GM12878 (cell line): ENCODE results near the gene SLC8B1. TPM values are rescaled to one million over a fixed set of nuclear protein-coding genes. Genes with fewer than 3 reads are reported as not detected.

Experiments used
- ATAC-seq: fragments of 200-7000 bp; cut with Tn5 transposase; 3 replicates; pipeline ENCODE4 v1.9.1; 2020; ENCODE audit warnings: mild to moderate bottlenecking, moderate library complexity
- BruUV-seq: library from RNA; stranded (reverse); fragments of 400-500 nt; replicated peaks from 2 replicates; lab custom pipeline; 2021; lab: Mats Ljungman, UMichigan
- CTCF ChIA-PET: fragments of 300-600 bp; sonication (Branson Sonifier 250); formaldehyde crosslinking; extraction: SDS; loops from one replicate; lab custom pipeline; 2021; ENCODE audit warnings: inconsistent platforms; lab: Yijun Ruan, JAX
- POLR2A ChIA-PET: fragments of 350-600 bp; formaldehyde crosslinking; extraction: SDS; loops from one replicate; lab custom pipeline; 2021; ENCODE audit warnings: inconsistent platforms; lab: Charles Lee
- RAD21 ChIA-PET: fragments of 300-600 bp; sonication (Branson Sonifier 250); formaldehyde crosslinking; loops from one replicate; lab custom pipeline; 2023; ENCODE audit warnings: antibody characterized with exemption; ENCODE audit not compliant: unreplicated experiment; lab: Charles Lee
- SMC1A ChIA-PET: fragments of 300-600 bp; sonication (Branson Sonifier 250); formaldehyde crosslinking; loops from one replicate; lab custom pipeline; 2023; ENCODE audit not compliant: unreplicated experiment, uncharacterized antibody; lab: Charles Lee
- DNase-seq: peaks from one replicate; pipeline ENCODE4 v3.0.0-alpha.2; 2011; ENCODE audit warnings: low read depth, low spot score
- FAIRE-seq: peaks from 3 replicates; lab custom pipeline; 2011; peaks lifted over from hg19 to GRCh38; lab: Jason Lieb, UNC
- H2AFZ ChIP-seq: 2 replicates; pipeline ENCODE4 v1.6.0; 2011; ENCODE audit warnings: low read depth, low read length, control low read depth; ENCODE audit not compliant: control insufficient read depth
- H3K27ac ChIP-seq: 2 replicates; pipeline ENCODE4 v1.5.1; 2011; ENCODE audit warnings: control low read depth; ENCODE audit not compliant: control insufficient read depth, insufficient read depth
- H3K27me3 ChIP-seq, 2 experiments: replicated peaks in 1 of 2; 2 replicates each; pipeline versions ENCODE4 v1.6.0 to v1.6.1; 2011; ENCODE audit warnings: low read length in 1 of 2; ENCODE audit not compliant: control insufficient read depth in 2 of 2, insufficient read depth in 2 of 2
- H3K36me3 ChIP-seq, 2 experiments: 2 replicates each; pipeline ENCODE4 v1.5.1; 2011; ENCODE audit warnings: low read length in 1 of 2; ENCODE audit not compliant: control insufficient read depth in 2 of 2, insufficient read depth in 2 of 2
- H3K4me1 ChIP-seq: 2 replicates; pipeline ENCODE4 v1.6.1; 2011; ENCODE audit warnings: mild to moderate bottlenecking, low read length, moderate library complexity, mixed read lengths; ENCODE audit not compliant: control insufficient read depth, insufficient read depth
- H3K4me2 ChIP-seq: 2 replicates; pipeline ENCODE4 v1.6.0; 2011; ENCODE audit warnings: control low read depth; ENCODE audit not compliant: control insufficient read depth, insufficient read depth
- H3K4me3 ChIP-seq: fragments of 200-600 bp; sonication (generic); 2 replicates; pipeline ENCODE4 v1.5.1; 2016
- H3K79me2 ChIP-seq: 2 replicates; pipeline ENCODE4 v1.6.0; 2011; ENCODE audit warnings: low read length; ENCODE audit not compliant: control insufficient read depth, insufficient read depth
- H3K9ac ChIP-seq: 2 replicates; pipeline ENCODE4 v1.8.0; 2011; ENCODE audit warnings: low read length, control low read depth, mixed read lengths; ENCODE audit not compliant: control insufficient read depth, insufficient read depth
- H3K9me3 ChIP-seq: replicated peaks from 3 replicates; pipeline ENCODE4 v1.5.1; 2011; ENCODE audit warnings: mild to moderate bottlenecking, low read length; ENCODE audit not compliant: control insufficient read depth, insufficient read depth
- H4K20me1 ChIP-seq: 2 replicates; pipeline ENCODE4 v1.6.0; 2011; ENCODE audit not compliant: control insufficient read depth, insufficient read depth
- BACH1 ChIP-seq: fragments of 450-650 bp; IDR thresholded peaks from 2 replicates; pipeline ENCODE4 v1.6.1; 2017; ENCODE audit warnings: mild to moderate bottlenecking, borderline replicate concordance
- CBFB ChIP-seq: IDR thresholded peaks from 2 replicates; pipeline ENCODE4 v1.6.1; 2016; ENCODE audit warnings: antibody characterized with exemption, low read depth
- IRF4 ChIP-seq: IDR thresholded peaks from 2 replicates; pipeline ENCODE4 v1.6.1; 2011; ENCODE audit warnings: low read depth, low read length
- MEF2A ChIP-seq: IDR thresholded peaks from 2 replicates; pipeline ENCODE4 v1.6.1; 2011; ENCODE audit warnings: low read depth, mild to moderate bottlenecking, low read length, moderate library complexity; ENCODE audit not compliant: insufficient read depth
- RELA ChIP-seq: fragments of 450-650 bp; IDR thresholded peaks from 2 replicates; pipeline ENCODE4 v1.8.0; 2014; ENCODE audit warnings: borderline replicate concordance; ENCODE audit not compliant: partially characterized antibody
- SIN3A ChIP-seq: IDR thresholded peaks from 2 replicates; pipeline ENCODE4 v1.6.1; 2012; ENCODE audit warnings: low read depth, low read length, improper control_type of control experiment
- SMC3 ChIP-seq: IDR thresholded peaks from 2 replicates; pipeline ENCODE4 v1.6.1; 2011; ENCODE audit warnings: low read length, improper control_type of control experiment, borderline replicate concordance
- SRF ChIP-seq, 2 experiments: IDR thresholded peaks; 2 replicates each; pipeline ENCODE4 v1.6.1; 2011; ENCODE audit warnings: low read depth in 2 of 2, low read length in 2 of 2, mild to moderate bottlenecking in 1 of 2, moderate library complexity in 1 of 2
- TBL1XR1 ChIP-seq: IDR thresholded peaks from 2 replicates; pipeline ENCODE4 v1.6.1; 2012; ENCODE audit warnings: low read depth, low read length, improper control_type of control experiment
- WRNIP1 ChIP-seq: IDR thresholded peaks from 2 replicates; pipeline ENCODE4 v1.6.1; 2011; ENCODE audit warnings: low read depth, low read length, improper control_type of control experiment, borderline replicate concordance
- ZNF207 ChIP-seq: fragments of 450-650 bp; IDR thresholded peaks from 2 replicates; pipeline ENCODE4 v1.6.1; 2014; ENCODE audit warnings: antibody characterized with exemption, mild to moderate bottlenecking, borderline replicate concordance
- ZNF217 ChIP-seq: fragments of 450-650 bp; IDR thresholded peaks from 2 replicates; pipeline ENCODE4 v1.6.1; 2017; ENCODE audit warnings: antibody characterized with exemption, mild to moderate bottlenecking
- ZNF622 ChIP-seq: fragments of 450-650 bp; IDR thresholded peaks from 2 replicates; pipeline ENCODE4 v1.6.1; 2017; ENCODE audit warnings: mild to moderate bottlenecking, inconsistent platforms
- ZZZ3 ChIP-seq: IDR thresholded peaks from 2 replicates; pipeline ENCODE4 v1.6.1; 2011; ENCODE audit warnings: low read depth; ENCODE audit not compliant: control insufficient read depth, insufficient read length
- WGBS: methylation state at CpG from one replicate; pipeline ENCODE4 v1.1.6; 2016; ENCODE audit warnings: low lambda C conversion rate; ENCODE audit not compliant: insufficient replicate concordance, insufficient coverage; ENCODE audit errors: missing lambda C conversion rate; 5-methylcytosine and 5-hydroxymethylcytosine counted together
- in situ Hi-C: fragments of 300-500 bp; cut with MboI; formaldehyde crosslinking; loops from 9 replicates; pipeline ENCODE4 v1.14.3; 2018; ENCODE audit warnings: mixed read lengths
- intact Hi-C: fragments of 100-400 bp; cut with micrococcal nuclease; formaldehyde crosslinking; loops from one replicate; pipeline ENCODE4 v1.14.2; 2022; ENCODE audit not compliant: unreplicated experiment
- polyA plus RNA-seq, 11 experiments: library from polyadenylated mRNA; depleted of rRNA in 4 of 11; unstranded in 6 of 11; stranded (reverse) in 5 of 11; fragments of >200 nt; fragmentation: Nextera tagmentation in 4 of 11; fragmentation: Illumina TruSeq in 1 of 11; extraction: Ambion mirVana in 4 of 11; extraction: Trizol in 1 of 11; gene quantifications; 1 replicate in 1 of 11; 2 replicates in 10 of 11; pipeline versions ENCODE4 v1.2.1 to v1.2.3, GENCODE V29; 2011 to 2016; ENCODE audit warnings: inconsistent platforms in 2 of 11, missing spikeins in 2 of 11, low read depth in 1 of 11
- total RNA-seq, 4 experiments: library from RNA; depleted of rRNA in 3 of 4; stranded (reverse); fragments of >200 nt in 3 of 4; fragmentation: Illumina TruSeq in 1 of 4; extraction: Trizol in 1 of 4; gene quantifications; 2 replicates each; pipeline versions ENCODE4 v1.2.1 to v1.2.3, GENCODE V29; 2013 to 2021
- TF ChIP-seq, protein P1 (sequence below): fragments of 450-650 bp; IDR thresholded peaks from 2 replicates; pipeline ENCODE4 v1.6.1; 2017; ENCODE audit warnings: mild to moderate bottlenecking, moderate library complexity
- TF ChIP-seq, protein P2 (sequence below): fragments of 450-650 bp; IDR thresholded peaks from 2 replicates; pipeline ENCODE4 v1.6.1; 2017; ENCODE audit warnings: mild to moderate bottlenecking, low read depth, inconsistent platforms; ENCODE audit not compliant: poor library complexity, severe bottlenecking
- TF ChIP-seq, protein P3 (sequence below): fragments of 150-350 bp; IDR thresholded peaks from 2 replicates; pipeline ENCODE4 v1.6.1; 2014; ENCODE audit warnings: mild to moderate bottlenecking, low read depth, low read length
- TF ChIP-seq, protein P4 (sequence below): IDR thresholded peaks from 2 replicates; pipeline ENCODE4 v1.6.1; 2012; ENCODE audit warnings: low read depth, low read length, improper control_type of control experiment

Gene SLC8B1
- total and polyA plus RNA-seq, 10 of the 15 experiments (the other 5 are each of a cell fraction or from before 2014, with no cell fraction given), result 0.18 to 12.3 (median 6.8) TPM

DNA sequence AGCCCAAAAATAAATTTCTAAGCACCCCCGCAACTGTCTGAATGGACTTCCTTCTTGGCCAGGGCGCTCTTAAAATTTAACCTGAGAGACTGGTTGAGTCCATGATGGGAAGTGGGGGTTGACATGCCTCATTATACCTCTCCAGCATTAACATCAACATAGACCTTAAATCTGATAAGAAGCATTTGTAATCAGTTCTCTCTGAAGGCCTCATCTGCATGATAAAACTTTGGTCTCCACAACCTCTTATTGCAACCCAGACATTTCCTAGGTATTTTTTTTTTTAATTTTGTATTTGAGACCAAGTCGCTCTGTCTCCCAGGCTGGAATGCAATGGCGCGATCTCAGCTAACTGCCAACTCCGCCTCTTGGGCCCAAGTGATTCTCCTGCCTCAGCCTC lies 10.4 kb upstream of the SLC8B1 start:
- no peaks in the 10 kb centered on the region; the same call in 1 of the 2 replicates for H3K4me1 ChIP-seq
- TF ChIP-seq TBL1XR1 (no peak), SMC3 (no peak), SIN3A (no peak), IRF4 (no peak), ZNF622 (no peak), ZNF217 (no peak), SRF (IDR thresholded peaks at IDR 0.05; ENCODE audit: low read depth in 2 of 2, low read length in 2 of 2) (no peak), ZNF207 (no peak), BACH1 (no peak), WRNIP1 (no peak), MEF2A (no peak), ZZZ3 (no peak), CBFB (no peak), RELA (no peak)
- TF ChIP-seq, protein P1, sequence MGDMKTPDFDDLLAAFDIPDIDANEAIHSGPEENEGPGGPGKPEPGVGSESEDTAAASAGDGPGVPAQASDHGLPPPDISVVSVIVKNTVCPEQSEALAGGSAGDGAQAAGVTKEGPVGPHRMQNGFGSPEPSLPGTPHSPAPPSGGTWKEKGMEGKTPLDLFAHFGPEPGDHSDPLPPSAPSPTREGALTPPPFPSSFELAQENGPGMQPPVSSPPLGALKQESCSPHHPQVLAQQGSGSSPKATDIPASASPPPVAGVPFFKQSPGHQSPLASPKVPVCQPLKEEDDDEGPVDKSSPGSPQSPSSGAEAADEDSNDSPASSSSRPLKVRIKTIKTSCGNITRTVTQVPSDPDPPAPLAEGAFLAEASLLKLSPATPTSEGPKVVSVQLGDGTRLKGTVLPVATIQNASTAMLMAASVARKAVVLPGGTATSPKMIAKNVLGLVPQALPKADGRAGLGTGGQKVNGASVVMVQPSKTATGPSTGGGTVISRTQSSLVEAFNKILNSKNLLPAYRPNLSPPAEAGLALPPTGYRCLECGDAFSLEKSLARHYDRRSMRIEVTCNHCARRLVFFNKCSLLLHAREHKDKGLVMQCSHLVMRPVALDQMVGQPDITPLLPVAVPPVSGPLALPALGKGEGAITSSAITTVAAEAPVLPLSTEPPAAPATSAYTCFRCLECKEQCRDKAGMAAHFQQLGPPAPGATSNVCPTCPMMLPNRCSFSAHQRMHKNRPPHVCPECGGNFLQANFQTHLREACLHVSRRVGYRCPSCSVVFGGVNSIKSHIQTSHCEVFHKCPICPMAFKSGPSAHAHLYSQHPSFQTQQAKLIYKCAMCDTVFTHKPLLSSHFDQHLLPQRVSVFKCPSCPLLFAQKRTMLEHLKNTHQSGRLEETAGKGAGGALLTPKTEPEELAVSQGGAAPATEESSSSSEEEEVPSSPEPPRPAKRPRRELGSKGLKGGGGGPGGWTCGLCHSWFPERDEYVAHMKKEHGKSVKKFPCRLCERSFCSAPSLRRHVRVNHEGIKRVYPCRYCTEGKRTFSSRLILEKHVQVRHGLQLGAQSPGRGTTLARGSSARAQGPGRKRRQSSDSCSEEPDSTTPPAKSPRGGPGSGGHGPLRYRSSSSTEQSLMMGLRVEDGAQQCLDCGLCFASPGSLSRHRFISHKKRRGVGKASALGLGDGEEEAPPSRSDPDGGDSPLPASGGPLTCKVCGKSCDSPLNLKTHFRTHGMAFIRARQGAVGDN, result no peak
- TF ChIP-seq, protein P2, sequence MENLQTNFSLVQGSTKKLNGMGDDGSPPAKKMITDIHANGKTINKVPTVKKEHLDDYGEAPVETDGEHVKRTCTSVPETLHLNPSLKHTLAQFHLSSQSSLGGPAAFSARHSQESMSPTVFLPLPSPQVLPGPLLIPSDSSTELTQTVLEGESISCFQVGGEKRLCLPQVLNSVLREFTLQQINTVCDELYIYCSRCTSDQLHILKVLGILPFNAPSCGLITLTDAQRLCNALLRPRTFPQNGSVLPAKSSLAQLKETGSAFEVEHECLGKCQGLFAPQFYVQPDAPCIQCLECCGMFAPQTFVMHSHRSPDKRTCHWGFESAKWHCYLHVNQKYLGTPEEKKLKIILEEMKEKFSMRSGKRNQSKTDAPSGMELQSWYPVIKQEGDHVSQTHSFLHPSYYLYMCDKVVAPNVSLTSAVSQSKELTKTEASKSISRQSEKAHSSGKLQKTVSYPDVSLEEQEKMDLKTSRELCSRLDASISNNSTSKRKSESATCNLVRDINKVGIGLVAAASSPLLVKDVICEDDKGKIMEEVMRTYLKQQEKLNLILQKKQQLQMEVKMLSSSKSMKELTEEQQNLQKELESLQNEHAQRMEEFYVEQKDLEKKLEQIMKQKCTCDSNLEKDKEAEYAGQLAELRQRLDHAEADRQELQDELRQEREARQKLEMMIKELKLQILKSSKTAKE, result no peak
- TF ChIP-seq, protein P3, sequence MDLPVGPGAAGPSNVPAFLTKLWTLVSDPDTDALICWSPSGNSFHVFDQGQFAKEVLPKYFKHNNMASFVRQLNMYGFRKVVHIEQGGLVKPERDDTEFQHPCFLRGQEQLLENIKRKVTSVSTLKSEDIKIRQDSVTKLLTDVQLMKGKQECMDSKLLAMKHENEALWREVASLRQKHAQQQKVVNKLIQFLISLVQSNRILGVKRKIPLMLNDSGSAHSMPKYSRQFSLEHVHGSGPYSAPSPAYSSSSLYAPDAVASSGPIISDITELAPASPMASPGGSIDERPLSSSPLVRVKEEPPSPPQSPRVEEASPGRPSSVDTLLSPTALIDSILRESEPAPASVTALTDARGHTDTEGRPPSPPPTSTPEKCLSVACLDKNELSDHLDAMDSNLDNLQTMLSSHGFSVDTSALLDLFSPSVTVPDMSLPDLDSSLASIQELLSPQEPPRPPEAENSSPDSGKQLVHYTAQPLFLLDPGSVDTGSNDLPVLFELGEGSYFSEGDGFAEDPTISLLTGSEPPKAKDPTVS, result no peak
- TF ChIP-seq, protein P4, sequence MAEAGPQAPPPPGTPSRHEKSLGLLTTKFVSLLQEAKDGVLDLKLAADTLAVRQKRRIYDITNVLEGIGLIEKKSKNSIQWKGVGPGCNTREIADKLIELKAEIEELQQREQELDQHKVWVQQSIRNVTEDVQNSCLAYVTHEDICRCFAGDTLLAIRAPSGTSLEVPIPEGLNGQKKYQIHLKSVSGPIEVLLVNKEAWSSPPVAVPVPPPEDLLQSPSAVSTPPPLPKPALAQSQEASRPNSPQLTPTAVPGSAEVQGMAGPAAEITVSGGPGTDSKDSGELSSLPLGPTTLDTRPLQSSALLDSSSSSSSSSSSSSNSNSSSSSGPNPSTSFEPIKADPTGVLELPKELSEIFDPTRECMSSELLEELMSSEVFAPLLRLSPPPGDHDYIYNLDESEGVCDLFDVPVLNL, result no peak
- H3K4me2 ChIP-seq, result no peak overlapping the region
- DNase-seq, result no peak
- intact Hi-C loops (no loop called here), in situ Hi-C loops (no loop called here)
- no peak overlapping the region for H3K27ac ChIP-seq
- no TSS peak for BruUV-seq
- no peaks in the 10 kb centered on the region for H4K20me1 ChIP-seq
- POLR2A ChIA-PET, result no interaction called here
- no peak for FAIRE-seq
- H3K9me3 ChIP-seq, result no peaks in the 10 kb centered on the region
- ATAC-seq, result no peak
- no peak overlapping the region for H2AFZ ChIP-seq
- H3K79me2 ChIP-seq, result no peaks in the 10 kb centered on the region
- WGBS, result 90% methylated on average over 6 of the region's 6 CpGs
- H3K36me3 ChIP-seq, result no peaks in the 10 kb centered on the region
- SMC1A ChIA-PET, result interaction anchor here (1.0 kb wide), 1 partner anchor 10 kb away, joined by 3 read pairs; the partner anchor contains the start of gene SLC8B1
- CTCF ChIA-PET, result no interaction called here
- no peak overlapping the region for H3K4me3 ChIP-seq
- H3K9ac ChIP-seq, result no peak overlapping the region
- RAD21 ChIA-PET, result no interaction called here
- H3K27me3 ChIP-seq, result no peaks in the 10 kb centered on the region; a peak in 2 of 4 replicates
